NCI-H82 (cell line): ENCODE measurements around the gene APMAP.

Experiments used
- DNase-seq: peaks from one replicate; lab custom pipeline; 2025; lab: John Stamatoyannopoulos, UW

Gene APMAP

DNA sequence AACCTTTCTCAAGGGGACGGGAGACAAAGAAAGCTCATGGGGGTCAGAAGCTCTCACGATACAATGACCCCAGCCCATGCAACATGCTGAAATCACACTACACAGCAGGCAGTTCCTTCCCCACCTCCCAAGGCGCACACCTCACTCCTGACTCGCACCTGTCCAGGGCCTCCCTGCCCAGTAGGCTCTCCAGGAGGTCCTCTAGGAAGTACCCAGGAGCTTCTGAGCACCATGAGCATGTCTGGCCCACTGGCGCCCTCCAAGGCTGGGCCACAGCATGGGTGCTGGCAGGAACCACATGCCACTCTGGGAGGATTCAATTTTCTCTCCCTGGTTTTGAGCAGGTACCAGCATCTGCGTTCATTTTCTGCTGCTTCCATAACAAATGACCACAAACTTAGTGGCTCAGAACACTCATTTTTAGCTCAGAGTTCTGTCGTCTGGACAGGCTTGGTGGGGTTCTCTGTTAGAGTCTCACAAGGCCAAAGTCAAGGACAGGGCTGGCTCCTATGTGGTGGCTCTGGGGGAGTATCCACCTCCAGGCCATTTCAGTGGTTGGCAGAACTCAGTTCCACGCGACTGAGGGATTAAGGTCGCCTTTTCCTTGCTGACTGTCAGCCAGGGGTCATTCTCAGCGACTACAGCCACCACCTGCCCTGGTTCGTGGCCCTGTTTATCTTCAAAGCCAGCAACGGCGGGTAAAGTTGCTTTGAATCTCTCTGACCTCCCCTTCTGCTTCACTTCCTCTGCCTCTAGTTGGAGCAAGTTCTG lies 32.7 kb upstream of the APMAP start:
- DNase-seq = no peak

- no peak for DNase-seq
Observed at GRCh38 chr20:25024171-25024570, 31.6 kb upstream of the APMAP start.

- DNase-seq = no peak
Observed at GRCh38 chr20:25023356-25023755, 30.8 kb upstream of the APMAP start.

DNA sequence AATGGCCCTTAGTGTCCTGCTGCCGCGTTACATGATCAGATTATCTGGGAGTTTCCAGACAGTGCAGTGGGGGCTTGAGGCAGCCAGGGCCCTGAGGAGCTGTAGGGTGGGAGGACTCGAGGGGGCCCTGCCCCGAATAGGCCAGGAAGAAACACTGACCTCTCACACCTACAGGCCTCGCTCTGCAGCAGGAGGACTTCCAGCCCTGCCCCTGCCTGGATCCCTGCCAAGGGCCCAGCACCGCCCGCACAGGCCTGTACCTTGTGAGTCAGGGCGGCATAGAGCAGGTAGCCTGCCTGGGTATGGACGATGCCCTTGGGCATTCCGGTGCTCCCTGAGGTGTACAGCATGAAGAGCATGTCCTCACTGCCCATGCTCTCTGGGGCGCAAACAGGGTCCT lies 30.1 kb upstream of the APMAP start:
- DNase-seq = no peak

DNA sequence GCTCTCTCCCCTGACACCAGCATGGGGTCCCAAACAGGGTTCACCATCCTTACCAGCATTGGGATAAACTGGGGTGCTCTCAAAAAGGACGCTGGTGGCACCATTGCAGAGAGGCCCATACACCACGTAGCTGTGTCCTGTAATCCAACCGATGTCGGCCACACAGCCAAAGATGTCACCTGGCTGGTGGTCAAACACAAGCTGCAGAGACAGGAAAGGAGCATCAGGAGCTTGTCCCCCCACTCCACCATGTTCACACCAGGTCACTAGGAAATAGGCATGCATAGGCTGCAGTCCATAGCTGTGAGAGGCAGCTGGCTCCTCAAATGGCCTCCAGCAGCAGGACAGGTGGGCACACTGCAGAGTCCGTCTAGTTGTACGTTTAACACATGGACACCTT lies 28.8 kb upstream of the APMAP start:
- DNase-seq = no peak

GRCh38 chr20:25020901-25021301 lies 28.4 kb upstream of the APMAP start:
- DNase-seq = no peak

DNA sequence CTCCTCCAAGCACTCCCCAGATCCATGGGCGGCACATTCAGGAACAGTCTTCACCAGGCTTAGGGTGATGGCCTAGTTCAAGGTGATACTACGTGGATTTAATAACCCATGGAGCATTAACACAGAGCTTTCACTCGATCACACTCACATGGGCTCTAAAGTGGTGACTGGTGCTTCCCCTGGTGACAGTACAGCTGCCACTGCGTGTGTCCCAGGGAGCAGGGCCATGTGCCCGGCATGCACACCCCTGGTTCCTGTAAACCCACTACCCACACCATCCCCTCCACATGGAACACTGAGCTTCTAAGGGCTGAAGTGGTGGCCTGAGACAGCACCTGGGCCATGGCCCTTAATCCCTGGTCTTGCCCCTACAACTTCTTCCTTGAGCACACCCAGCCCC lies 27.8 kb upstream of the APMAP start:
- DNase-seq = no peak

- no peak for DNase-seq
Observed at GRCh38 chr20:25019381-25020155, 27.0 kb upstream of the APMAP start.

DNA sequence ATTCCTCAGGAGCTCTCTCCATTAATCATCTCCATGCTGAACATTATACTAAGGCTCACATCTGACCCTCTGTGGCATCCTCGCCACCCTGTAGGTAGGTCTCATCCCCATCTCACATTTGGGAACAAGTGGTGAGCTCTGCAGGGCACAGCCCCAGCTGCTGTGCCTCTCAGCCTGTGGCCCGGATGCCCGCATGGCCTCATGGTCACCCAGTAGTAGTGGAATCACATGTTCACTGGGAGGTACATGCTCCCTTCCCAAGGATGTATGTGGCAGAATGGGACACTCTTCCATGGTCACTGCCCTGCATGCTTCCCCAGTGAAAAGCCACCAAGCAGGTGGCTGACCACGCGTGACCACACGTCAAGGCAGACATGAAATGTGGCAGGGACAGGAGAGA lies 26.3 kb upstream of the APMAP start:
- no peak for DNase-seq

GRCh38 chr20:25018425-25018824 lies 25.9 kb upstream of the APMAP start:
- no peak for DNase-seq

DNA sequence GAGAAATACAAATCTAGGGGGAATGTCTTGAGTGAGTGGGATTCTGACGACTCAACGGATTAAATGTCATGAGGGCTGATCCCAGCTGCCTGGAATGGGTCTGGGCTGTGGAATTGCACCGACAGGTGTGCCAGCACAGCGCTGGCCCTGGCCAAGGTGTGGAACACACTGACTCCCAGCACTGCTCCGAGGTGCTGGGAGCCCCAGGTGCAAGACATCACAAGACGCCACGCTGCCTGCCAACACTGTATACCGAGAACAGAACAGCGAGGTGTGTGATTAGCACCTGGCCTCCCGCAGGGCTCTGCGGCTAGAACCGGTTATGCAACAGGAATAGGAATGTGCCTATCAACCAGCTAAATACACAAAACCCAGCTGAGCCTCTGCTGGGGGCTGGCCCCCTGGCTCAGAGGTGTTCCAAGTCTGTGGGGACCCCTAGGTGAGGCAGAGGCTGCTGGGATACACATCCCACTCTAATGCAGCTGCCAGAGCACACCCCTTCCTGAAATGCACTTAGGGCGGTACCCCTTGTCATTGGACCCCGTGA lies 24.8 kb upstream of the APMAP start:
- DNase-seq = no peak

DNA sequence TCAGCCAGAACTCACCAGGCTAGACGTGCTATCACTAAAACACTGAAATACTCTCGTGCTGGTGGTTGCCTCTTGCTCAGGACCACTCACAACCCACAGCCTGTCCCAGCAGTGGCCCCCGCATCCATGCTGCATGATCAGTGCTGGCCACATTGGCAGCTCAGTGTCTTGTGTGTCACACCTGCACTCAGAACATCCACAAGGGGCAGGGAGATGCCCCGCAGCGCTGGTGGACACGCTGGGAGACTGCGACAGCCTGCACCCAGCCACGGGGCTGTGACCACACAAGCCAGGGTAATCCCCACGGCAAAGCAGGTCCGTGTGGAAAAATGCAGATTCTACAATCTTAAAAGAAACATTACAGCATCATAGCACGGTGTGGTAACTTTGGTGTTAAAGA lies 23.9 kb upstream of the APMAP start:
- DNase-seq = no peak

DNA sequence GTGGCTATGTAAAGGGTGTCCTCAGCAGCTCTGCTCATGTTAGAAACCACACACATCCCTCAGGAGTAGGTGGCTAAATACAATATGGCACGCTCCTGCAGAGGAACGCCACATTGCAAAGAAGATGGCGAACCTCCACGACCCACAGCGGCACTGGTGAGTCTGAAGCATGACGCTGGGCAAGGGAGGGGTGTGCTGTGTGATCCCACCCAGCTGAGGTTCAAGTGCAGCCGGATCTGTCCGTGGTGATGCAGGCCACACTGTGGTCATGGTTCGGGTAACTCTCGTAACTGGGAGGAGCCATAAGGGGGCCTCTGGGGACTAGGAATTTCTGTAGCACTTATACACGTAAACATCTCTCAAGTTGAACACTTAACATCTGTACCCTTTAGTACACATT lies 23.4 kb upstream of the APMAP start:
- no peak for DNase-seq

- DNase-seq = no peak
Observed at GRCh38 chr20:25014816-25015215, 22.3 kb upstream of the APMAP start.

GRCh38 chr20:25013478-25014380 lies 21.2 kb upstream of the APMAP start:
- no peak for DNase-seq

DNA sequence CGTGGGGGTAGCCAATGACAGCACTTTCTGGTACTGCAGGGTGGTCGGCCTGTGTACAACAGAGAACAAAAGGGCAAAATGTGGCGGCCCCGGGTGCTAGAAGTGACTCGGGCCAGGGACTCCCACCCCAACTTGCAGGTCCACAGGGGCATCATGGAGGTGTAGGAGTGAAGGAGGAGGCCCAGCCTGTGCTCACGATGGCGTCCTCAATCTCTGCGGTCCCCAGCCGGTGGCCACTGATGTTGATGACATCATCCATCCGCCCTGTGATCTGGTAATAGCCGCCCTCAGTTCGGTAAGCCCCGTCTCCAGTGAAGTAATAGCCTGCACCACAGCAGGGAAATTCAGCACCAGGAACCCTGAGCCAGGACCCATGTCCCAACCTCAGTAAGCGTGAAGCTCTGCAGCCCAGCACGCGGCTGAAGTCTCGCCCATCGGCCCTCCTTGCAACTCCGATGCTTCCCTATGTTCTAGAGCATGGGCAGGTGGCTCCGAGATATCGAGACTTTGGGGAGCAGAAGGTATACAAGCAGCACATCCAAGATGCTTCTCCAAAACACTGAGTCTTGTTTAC lies 20.2 kb upstream of the APMAP start:
- no peak for DNase-seq

GRCh38 chr20:25011831-25012241 lies 19.3 kb upstream of the APMAP start:
- no peak for DNase-seq

GRCh38 chr20:25011261-25011660 lies 18.7 kb upstream of the APMAP start:
- DNase-seq = no peak

DNA sequence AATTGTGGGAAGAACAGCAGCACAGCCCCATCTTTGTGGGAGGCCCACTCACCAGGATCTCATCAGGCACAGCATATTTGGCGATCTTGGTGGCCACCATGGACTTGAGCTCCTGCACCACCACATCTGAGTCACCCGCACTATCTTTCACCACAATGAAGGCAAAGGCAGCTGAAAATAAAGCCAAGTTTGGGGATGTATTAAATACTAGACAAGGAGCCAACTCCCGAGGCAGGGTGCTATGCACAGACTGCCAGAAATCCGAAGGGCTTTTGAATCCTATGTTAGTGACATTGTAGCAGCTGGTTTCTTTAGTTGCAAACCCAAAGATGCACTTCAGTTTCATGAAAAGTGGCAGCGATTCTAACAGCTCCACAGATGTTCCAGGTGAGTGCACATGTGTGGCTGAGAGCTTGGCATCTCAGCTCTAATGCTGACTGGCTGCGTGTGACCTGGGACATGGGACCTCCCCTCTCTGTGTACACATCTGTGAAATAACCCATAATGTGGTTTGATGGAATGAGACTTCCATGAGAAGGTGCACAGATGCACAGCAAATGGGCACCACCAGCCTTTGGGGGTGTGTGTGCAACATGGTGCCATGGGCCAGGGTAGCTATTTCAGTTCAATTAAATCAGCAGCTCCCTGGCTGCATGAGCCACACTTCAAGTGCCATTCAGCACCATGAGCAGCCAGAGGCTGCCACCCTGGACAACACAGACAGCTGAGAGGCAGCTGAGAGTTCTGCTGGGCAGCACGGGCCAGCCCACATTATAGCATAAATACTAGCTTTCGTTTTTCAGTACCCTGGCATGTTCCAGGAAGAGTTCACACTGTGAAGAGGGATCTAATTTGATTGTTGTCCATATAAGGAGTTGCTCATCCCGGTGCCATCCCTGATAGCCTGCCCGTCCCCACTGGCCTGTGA lies 16.9 kb upstream of the APMAP start:
- no peak for DNase-seq

- no peak for DNase-seq
Observed at GRCh38 chr20:25008388-25009217, 16.1 kb upstream of the APMAP start.
